ENCODE data around the gene B4GALT1. TPM values are rescaled to one million over a fixed set of nuclear protein-coding genes. Genes with fewer than 3 reads are reported as not detected.

B4GALT1 gene
- total RNA-seq, 6 experiments from 2014 or later, result 87.2 to 116 (median 106) TPM

- Mint-ChIP-seq H3K4me1 (ENCODE audit: low read depth) (peaks cover 66% of the 10 kb centered on the region), H3K27ac (peak overlapping the region; percentile 65), H3K36me3 (ENCODE audit: low read depth) (peaks cover 51% of the 10 kb centered on the region), H3K27me3 (ENCODE audit: insufficient read depth) (peaks cover 2% of the 10 kb centered on the region; the same call in 1 of the 2 replicates), H3K4me3 (no peak overlapping the region), H3K9me3 (no peaks in the 10 kb centered on the region)
- no peak for DNase-seq
- TF ChIP-seq CTCF (IDR thresholded peaks at IDR 0.05), result no peak
These were observed 37.0 kb downstream of the B4GALT1 start for GRCh38 chr9:33129886-33130881.

- Mint-ChIP-seq H3K4me3 (no peak overlapping the region), H3K9me3 (no peaks in the 10 kb centered on the region), H3K27me3 (ENCODE audit: insufficient read depth) (peaks cover 2% of the 10 kb centered on the region; the same call in 1 of the 2 replicates), H3K36me3 (ENCODE audit: low read depth) (peaks cover 52% of the 10 kb centered on the region), H3K4me1 (ENCODE audit: low read depth) (peaks cover 70% of the 10 kb centered on the region), H3K27ac (peak overlapping the region; percentile 3; the same call in 1 of the 2 replicates)
- TF ChIP-seq CTCF (IDR thresholded peaks at IDR 0.05), result no peak
- no peak for DNase-seq
These were observed 37.8 kb downstream of the B4GALT1 start for GRCh38 chr9:33129251-33129885.

- Mint-ChIP-seq H3K27me3 (ENCODE audit: insufficient read depth) (peaks cover 2% of the 10 kb centered on the region; the same call in 1 of the 2 replicates), H3K4me1 (ENCODE audit: low read depth) (peaks cover 65% of the 10 kb centered on the region), H3K27ac (no peak overlapping the region; the same call in 1 of the 2 replicates), H3K9me3 (no peaks in the 10 kb centered on the region), H3K36me3 (ENCODE audit: low read depth) (peaks cover 55% of the 10 kb centered on the region), H3K4me3 (no peak overlapping the region)
- no peak for TF ChIP-seq CTCF (IDR thresholded peaks at IDR 0.05)
- DNase-seq, result no peak
These were observed 38.6 kb downstream of the B4GALT1 start for GRCh38 chr9:33128570-33128969.

- no peaks in the 10 kb centered on the region for H3K9me3 Mint-ChIP-seq
- no peak for DNase-seq
- no peak for TF ChIP-seq CTCF (IDR thresholded peaks at IDR 0.05)
- peaks cover 2% of the 10 kb centered on the region; the same call in 1 of the 2 replicates for H3K27me3 Mint-ChIP-seq (ENCODE audit: insufficient read depth)
- H3K36me3 Mint-ChIP-seq (ENCODE audit: low read depth), result peaks cover 55% of the 10 kb centered on the region
- peaks cover 59% of the 10 kb centered on the region for H3K4me1 Mint-ChIP-seq (ENCODE audit: low read depth)
- H3K4me3 Mint-ChIP-seq, result no peak overlapping the region
- no peak overlapping the region for H3K27ac Mint-ChIP-seq
These were observed 39.3 kb downstream of the B4GALT1 start for GRCh38 chr9:33127881-33128280.

- TF ChIP-seq CTCF (IDR thresholded peaks at IDR 0.05), result no peak
- peaks cover 62% of the 10 kb centered on the region for H3K36me3 Mint-ChIP-seq (ENCODE audit: low read depth)
- peaks cover 42% of the 10 kb centered on the region for H3K4me1 Mint-ChIP-seq (ENCODE audit: low read depth)
- no peak for DNase-seq
- H3K9me3 Mint-ChIP-seq, result no peaks in the 10 kb centered on the region
- no peak overlapping the region for H3K4me3 Mint-ChIP-seq
- H3K27me3 Mint-ChIP-seq (ENCODE audit: insufficient read depth), result peaks cover 2% of the 10 kb centered on the region; the same call in 1 of the 2 replicates
- H3K27ac Mint-ChIP-seq, result peak overlapping the region; percentile 14; the same call in 1 of the 2 replicates
These were observed 41.0 kb downstream of the B4GALT1 start for GRCh38 chr9:33125871-33126823.
